Keratinocyte (primary cell): ENCODE results near the gene CFAP45.

Experiments used
- EZH2 ChIP-seq: IDR thresholded peaks from one replicate; pipeline ENCODE4 v1.6.1; 2012; ENCODE audit warnings: inconsistent platforms, mild to moderate bottlenecking, low read length, moderate library complexity
- TF ChIP-seq, protein P1 (sequence below), 3 experiments: IDR thresholded peaks in 1 of 3; conservative IDR thresholded peaks in 1 of 3; optimal IDR thresholded peaks in 1 of 3; 2 replicates in 2 of 3; 3 replicates in 1 of 3; pipeline versions ENCODE3 to v1.5.1; 2011; ENCODE audit warnings: low read length in 3 of 3, mild to moderate bottlenecking in 3 of 3, moderate library complexity in 2 of 3, control low read depth in 1 of 3, inconsistent platforms in 1 of 3; ENCODE audit not compliant: insufficient read depth in 2 of 3; ENCODE audit errors: extremely low read depth in 1 of 3

DNA sequence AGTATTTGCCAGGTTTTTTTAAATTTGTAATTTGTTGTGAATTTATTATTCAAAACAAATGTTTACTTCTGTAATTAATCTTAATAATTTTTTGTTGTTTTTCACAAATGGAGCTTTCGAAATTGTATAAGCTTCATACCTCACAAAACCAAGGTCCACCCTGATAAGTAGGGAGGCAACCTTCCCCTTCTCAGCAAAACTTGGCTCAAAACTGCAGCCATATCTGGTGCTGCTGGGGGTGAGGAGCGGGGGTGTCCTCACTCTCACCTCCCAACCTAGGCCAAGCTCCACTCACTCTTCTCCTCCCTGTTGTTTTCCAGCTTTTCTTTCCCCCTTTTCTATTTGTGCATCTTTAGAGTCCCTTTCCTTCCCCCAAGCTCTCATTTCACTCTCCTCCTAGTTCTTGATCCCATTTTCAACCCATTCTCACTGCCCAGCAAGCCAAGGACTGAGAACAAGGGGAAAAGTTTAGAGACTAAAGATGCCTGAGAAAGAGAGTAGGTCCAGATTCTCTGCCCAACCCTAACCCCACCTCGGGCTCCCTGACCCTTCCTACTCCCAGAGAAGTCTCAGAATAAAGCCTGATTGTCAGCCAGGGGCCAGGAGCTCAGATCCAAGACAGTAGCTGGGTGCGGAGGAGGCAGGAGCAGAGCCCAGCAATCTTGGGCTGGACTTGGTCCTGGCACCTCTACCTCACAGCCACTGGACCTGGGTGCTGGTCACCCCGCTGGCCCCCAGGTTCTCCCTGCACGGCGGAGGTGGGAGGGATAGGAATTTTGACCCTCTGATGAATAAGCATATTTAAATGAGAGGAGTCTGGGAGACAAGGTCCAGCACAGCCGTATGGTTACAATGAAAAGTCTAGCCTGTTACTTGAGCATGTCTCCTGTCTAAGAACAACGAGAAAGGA is 8.3 kb upstream of the CFAP45 start:
- TF ChIP-seq EZH2 = no peak
- TF ChIP-seq, protein P1, sequence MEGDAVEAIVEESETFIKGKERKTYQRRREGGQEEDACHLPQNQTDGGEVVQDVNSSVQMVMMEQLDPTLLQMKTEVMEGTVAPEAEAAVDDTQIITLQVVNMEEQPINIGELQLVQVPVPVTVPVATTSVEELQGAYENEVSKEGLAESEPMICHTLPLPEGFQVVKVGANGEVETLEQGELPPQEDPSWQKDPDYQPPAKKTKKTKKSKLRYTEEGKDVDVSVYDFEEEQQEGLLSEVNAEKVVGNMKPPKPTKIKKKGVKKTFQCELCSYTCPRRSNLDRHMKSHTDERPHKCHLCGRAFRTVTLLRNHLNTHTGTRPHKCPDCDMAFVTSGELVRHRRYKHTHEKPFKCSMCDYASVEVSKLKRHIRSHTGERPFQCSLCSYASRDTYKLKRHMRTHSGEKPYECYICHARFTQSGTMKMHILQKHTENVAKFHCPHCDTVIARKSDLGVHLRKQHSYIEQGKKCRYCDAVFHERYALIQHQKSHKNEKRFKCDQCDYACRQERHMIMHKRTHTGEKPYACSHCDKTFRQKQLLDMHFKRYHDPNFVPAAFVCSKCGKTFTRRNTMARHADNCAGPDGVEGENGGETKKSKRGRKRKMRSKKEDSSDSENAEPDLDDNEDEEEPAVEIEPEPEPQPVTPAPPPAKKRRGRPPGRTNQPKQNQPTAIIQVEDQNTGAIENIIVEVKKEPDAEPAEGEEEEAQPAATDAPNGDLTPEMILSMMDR (optimal IDR thresholded peaks at IDR 0.05 in 1 of 3, IDR thresholded peaks at IDR 0.05 in 1 of 3, conservative IDR thresholded peaks at IDR 0.05 in 1 of 3; ENCODE audit: extremely low read depth in 1 of 3, insufficient read depth in 2 of 3, low read length in 3 of 3) = no peak
